Left lung (tissue), 10 donors: ENCODE results near the gene APLP1. TPM values are rescaled to one million over a fixed set of nuclear protein-coding genes. Genes with fewer than 3 reads are reported as not detected.
A peak's percentile ranks its signal among the peaks of the same experiment; 100 is the strongest.

Source experiments
- ATAC-seq: fragments of 200-7000 bp; cut with Tn5 transposase; one replicate; pipeline ENCODE4 v1.9.1; 2020; ENCODE audit warnings: moderate library complexity
- DNase-seq, 4 donors: peaks; one replicate each; pipeline ENCODE4 v3.0.0-alpha.2; 2013 to 2020
- H3K27ac ChIP-seq, 2 donors: fragments of 200-600 bp; sonication (generic) in 1 of 2; one replicate each; pipeline versions ENCODE4 v1.5.0 to v1.8.0; 2020 to 2021
- H3K27me3 ChIP-seq, 2 donors: fragments of 200-600 bp; sonication (generic) in 1 of 2; one replicate each; pipeline versions ENCODE4 v1.5.0 to v1.8.0; 2020 to 2021
- H3K36me3 ChIP-seq, 2 donors: fragments of 200-600 bp; sonication (generic) in 1 of 2; one replicate each; pipeline versions ENCODE4 v1.5.0 to v1.8.0; 2020 to 2021
- H3K4me1 ChIP-seq, 2 donors: fragments of 200-600 bp; one replicate each; pipeline ENCODE4 v1.8.0; 2021
- H3K4me3 ChIP-seq, 2 donors: fragments of 200-600 bp; sonication (generic) in 1 of 2; one replicate each; pipeline versions ENCODE4 v1.5.0 to v1.8.0; 2020 to 2021; ENCODE audit warnings: mild to moderate bottlenecking in 1 of 2
- H3K9me3 ChIP-seq, 2 donors: fragments of 200-600 bp; sonication (generic) in 1 of 2; one replicate each; pipeline versions ENCODE4 v1.5.0 to v1.8.0; 2020 to 2021
- CTCF ChIP-seq, 2 donors: fragments of 200-600 bp; sonication (generic) in 1 of 2; IDR thresholded peaks; one replicate each; pipeline versions ENCODE4 v1.5.0 to v1.8.0; 2021; ENCODE audit warnings: antibody characterized with exemption in 2 of 2
- intact Hi-C, 2 donors: fragments of 100-400 bp; cut with DNase I; formaldehyde crosslinking; loops; one replicate each; pipeline versions ENCODE4 v1.11.2 to v1.14.2; 2022
- polyA plus RNA-seq, 6 donors: library from polyadenylated mRNA; unstranded; fragments of 120-200 nt; gene quantifications; one replicate each; pipeline ENCODE4 v1.2.1, GENCODE V29; 2013; ENCODE audit not compliant: insufficient read length in 6 of 6
- total RNA-seq, 2 donors: library from RNA; stranded (reverse); fragmentation: NEBNext Ultra II Directional; extraction: Animal tissue kit (Norgen Biotek cat#: 25700); gene quantifications; one replicate each; pipeline ENCODE4 v1.2.1, GENCODE V29; 2021
- donor health status: DM: no; HTN: yes; CAD: no.
- donor health status: DM: no; HTN: no; CAD: no.

Gene APLP1
- total and polyA plus RNA-seq, 8 donors = 3.0 to 11.0 (median 8.8) TPM

GRCh38 chr19:35843676-35844481 is 24.5 kb upstream of the APLP1 start:
- Histone ChIP-seq H3K9me3 (peaks cover 0 to 4% of the 10 kb centered on the region in 2 donors), H3K4me1 (peaks cover 4 to 16% of the 10 kb centered on the region in 2 donors), H3K27ac (no peak overlapping the region), H3K27me3 (peaks cover 36 to 78% of the 10 kb centered on the region in 2 donors), H3K36me3 (no peaks in the 10 kb centered on the region), H3K4me3 (no peak overlapping the region)
- ATAC-seq (peak; percentile 17), DNase-seq (peak in 1 of 4 donors; percentile 75)
- no peak for TF ChIP-seq CTCF (IDR thresholded peaks at IDR 0.05)
- intact Hi-C loops = no loop called here

GRCh38 chr19:35844482-35845214 is 23.7 kb upstream of the APLP1 start:
- Histone ChIP-seq H3K27me3 (peaks cover 36 to 86% of the 10 kb centered on the region in 2 donors), H3K27ac (no peak overlapping the region), H3K36me3 (no peaks in the 10 kb centered on the region), H3K4me3 (peak overlapping the region in 1 of 2 donors; percentile 19), H3K9me3 (no peaks in the 10 kb centered on the region), H3K4me1 (peaks cover 4 to 16% of the 10 kb centered on the region in 2 donors)
- TF ChIP-seq CTCF (IDR thresholded peaks at IDR 0.05) = no peak
- ATAC-seq = no peak
- intact Hi-C loops = no loop called here
- DNase-seq = peak in 1 of 4 donors; percentile 2

- DNase-seq (peak in 1 of 4 donors; percentile 81), ATAC-seq (peak; percentile 61)
- H3K27ac ChIP-seq = no peak overlapping the region
- peaks cover 4 to 16% of the 10 kb centered on the region in 2 donors for H3K4me1 ChIP-seq
- no peaks in the 10 kb centered on the region for H3K36me3 ChIP-seq
- H3K9me3 ChIP-seq = no peaks in the 10 kb centered on the region
- peak overlapping the region in 1 of 2 donors; percentile 19 for H3K4me3 ChIP-seq
- peaks cover 36 to 94% of the 10 kb centered on the region in 2 donors for H3K27me3 ChIP-seq
- no peak for TF ChIP-seq CTCF (IDR thresholded peaks at IDR 0.05)
- intact Hi-C loops = no loop called here
These were observed 22.9 kb upstream of the APLP1 start for GRCh38 chr19:35845215-35846037.

- Histone ChIP-seq H3K27me3 (peaks cover 36 to 100% of the 10 kb centered on the region in 2 donors), H3K4me1 (peaks cover 4 to 16% of the 10 kb centered on the region in 2 donors), H3K9me3 (no peaks in the 10 kb centered on the region), H3K36me3 (no peaks in the 10 kb centered on the region), H3K4me3 (no peak overlapping the region), H3K27ac (no peak overlapping the region)
- ATAC-seq (peak; percentile 64), DNase-seq (peak in 1 of 4 donors; percentile 77)
- TF ChIP-seq CTCF (IDR thresholded peaks at IDR 0.05) = no peak
- intact Hi-C loops = no loop called here
These were observed 22.2 kb upstream of the APLP1 start for GRCh38 chr19:35846038-35846668.
